ENCODE results near the gene PIGK. TPM values are rescaled to one million over a fixed set of nuclear protein-coding genes. Genes with fewer than 3 reads are reported as not detected.

The PIGK gene
- total and polyA plus RNA-seq, 8 donors: 2.9 to 17.8 (median 9.1) TPM

DNA sequence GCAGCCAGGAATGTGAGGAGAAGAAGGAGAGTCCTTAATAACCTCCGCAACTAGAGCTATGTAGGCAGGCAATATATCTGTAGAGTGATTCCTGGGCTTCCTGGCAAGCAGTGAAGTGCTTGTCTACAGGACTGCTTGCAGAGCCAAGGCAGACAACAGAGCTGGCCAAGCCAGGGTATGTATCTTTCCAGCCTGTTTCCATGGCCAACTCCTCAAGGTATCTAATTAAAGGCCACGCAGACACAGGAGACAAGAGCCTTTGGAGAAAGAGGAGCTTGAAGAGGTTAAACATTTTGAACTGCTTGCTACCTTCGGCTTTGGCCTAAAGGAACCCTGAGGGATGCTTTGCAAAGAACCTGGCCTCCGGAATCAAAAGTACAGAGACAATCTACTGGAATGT lies 137.4 kb downstream of the PIGK start:
- DNase-seq (no peak), FAIRE-seq (no peak), ATAC-seq (no peak)
- intact Hi-C loops (cut with DNase I): no loop called here
- Histone ChIP-seq H3K4me3 (no peak overlapping the region), H3K9me3 (no peaks in the 10 kb centered on the region), H3K27ac (no peak overlapping the region), H3K27me3 (no peaks in the 10 kb centered on the region), H3K36me3 (no peaks in the 10 kb centered on the region), H3K4me1 (no peaks in the 10 kb centered on the region)
- WGBS, 2 donors: 70 to 77% methylated on average over 4 of the region's 4 CpGs
- TF ChIP-seq, protein P1, sequence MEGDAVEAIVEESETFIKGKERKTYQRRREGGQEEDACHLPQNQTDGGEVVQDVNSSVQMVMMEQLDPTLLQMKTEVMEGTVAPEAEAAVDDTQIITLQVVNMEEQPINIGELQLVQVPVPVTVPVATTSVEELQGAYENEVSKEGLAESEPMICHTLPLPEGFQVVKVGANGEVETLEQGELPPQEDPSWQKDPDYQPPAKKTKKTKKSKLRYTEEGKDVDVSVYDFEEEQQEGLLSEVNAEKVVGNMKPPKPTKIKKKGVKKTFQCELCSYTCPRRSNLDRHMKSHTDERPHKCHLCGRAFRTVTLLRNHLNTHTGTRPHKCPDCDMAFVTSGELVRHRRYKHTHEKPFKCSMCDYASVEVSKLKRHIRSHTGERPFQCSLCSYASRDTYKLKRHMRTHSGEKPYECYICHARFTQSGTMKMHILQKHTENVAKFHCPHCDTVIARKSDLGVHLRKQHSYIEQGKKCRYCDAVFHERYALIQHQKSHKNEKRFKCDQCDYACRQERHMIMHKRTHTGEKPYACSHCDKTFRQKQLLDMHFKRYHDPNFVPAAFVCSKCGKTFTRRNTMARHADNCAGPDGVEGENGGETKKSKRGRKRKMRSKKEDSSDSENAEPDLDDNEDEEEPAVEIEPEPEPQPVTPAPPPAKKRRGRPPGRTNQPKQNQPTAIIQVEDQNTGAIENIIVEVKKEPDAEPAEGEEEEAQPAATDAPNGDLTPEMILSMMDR (IDR thresholded peaks at IDR 0.05): no peak

DNA sequence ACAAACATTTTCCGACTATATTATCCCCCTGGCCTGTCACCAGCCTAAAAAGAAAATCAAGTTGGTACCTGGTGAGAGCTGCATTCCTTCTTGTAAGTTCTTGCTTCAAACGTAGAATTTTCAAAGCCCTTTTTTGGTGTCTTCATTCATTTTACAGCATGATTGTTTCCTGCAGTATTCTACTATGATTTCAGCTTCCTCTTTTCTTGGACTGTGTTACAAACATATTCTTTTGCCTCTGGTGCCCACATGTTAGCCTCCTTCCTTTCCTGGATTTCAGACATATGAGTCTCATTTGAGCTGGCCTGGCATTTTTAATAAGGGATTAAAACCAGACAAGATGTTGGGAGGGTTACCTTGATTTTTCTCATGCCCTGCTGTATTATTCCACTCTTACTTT lies 142.5 kb downstream of the PIGK start:
- Histone ChIP-seq H3K4me1 (no peaks in the 10 kb centered on the region), H3K27ac (no peak overlapping the region), H3K36me3 (no peaks in the 10 kb centered on the region), H3K27me3 (no peaks in the 10 kb centered on the region), H3K4me3 (no peak overlapping the region), H3K9me3 (no peaks in the 10 kb centered on the region)
- FAIRE-seq (no peak), DNase-seq (no peak), ATAC-seq (no peak)
- TF ChIP-seq, protein P1 (IDR thresholded peaks at IDR 0.05): no peak
- intact Hi-C loops (cut with DNase I): no loop called here
- WGBS, 2 donors: 65 to 69% methylated on average over 2 of the region's 2 CpGs

DNA sequence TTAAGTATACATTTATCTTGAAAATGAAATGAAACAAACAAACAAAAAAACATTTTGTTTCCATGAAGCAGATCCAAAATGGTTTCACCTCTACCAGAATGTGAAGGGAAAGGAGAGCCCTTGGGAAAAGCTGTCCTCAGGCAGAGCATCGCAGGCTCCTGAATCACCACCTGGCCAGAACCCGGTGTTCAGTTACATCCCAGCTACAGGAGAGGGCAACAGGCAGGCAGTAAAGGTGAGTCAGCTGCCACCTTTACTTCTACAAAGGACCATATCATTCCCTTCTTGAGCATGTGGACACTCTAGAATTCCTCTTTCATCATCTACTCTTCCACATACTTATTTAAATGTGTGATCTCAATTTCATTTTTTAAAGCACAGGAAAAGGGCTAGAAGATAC lies 151.2 kb downstream of the PIGK start:
- Histone ChIP-seq H3K36me3 (no peaks in the 10 kb centered on the region), H3K4me3 (no peak overlapping the region), H3K4me1 (no peaks in the 10 kb centered on the region), H3K27me3 (no peaks in the 10 kb centered on the region), H3K9me3 (no peaks in the 10 kb centered on the region), H3K27ac (no peak overlapping the region)
- TF ChIP-seq, protein P1 (IDR thresholded peaks at IDR 0.05): no peak
- peak in 2 of 4 donors; percentile 36 to 58 for ATAC-seq
- 79 to 92% methylated on average over 2 of the region's 2 CpGs for WGBS, 2 donors
- DNase-seq: no peak
- FAIRE-seq: no peak
- intact Hi-C loops (cut with DNase I): no loop called here

DNA sequence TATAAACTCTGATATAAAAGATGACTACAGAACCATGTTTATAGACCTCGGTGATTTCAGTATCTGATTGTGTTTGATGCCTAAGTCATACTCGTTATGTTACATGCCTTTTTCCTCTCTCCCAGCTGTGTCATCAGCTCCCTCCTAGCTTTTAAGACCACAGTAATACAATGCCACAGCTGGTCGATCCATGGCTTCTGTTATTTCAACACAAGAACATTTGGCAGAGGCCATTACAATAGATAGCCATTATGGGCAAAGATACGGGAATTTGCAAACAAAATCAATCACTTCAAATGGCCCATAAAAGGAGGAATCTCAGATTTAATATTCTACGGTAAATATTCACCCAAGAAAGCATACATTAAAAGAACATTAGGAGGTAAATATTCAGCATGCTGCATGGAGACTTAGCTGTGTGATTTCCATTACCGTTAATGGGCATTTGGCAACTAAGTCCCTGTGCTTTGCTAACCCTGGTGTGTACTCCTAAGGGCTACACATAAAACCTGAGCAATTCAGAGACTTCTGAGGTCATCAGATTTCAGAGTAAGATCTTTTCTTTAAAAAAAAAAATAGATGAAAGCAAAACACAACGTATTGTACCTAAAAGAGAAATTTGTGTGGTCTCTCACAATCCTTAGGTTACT lies 153.4 kb downstream of the PIGK start:
- TF ChIP-seq, protein P1 (IDR thresholded peaks at IDR 0.05): no peak
- no peaks in the 10 kb centered on the region for H3K36me3 ChIP-seq
- peak in 2 of 4 donors; percentile 46 to 67 for ATAC-seq

DNA sequence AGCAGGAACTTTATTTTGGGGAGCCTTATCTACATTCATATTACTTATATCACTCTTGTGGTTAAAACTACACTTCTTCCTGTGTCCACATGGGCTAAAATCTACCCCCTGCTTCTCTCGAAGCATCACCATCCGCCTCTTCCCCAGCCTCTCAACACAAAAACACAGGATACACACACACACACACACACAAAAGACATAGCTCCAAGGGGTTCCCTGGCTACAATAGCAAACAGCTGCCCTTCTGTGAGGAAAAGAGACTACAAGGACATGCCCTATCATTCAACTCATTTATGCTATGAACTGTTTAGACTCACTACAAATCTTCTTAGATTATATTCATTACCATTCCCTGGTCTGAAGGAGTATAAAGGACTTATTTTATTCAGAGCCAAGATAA lies 155.0 kb downstream of the PIGK start:
- intact Hi-C loops (cut with DNase I): no loop called here
- Histone ChIP-seq H3K36me3 (no peaks in the 10 kb centered on the region), H3K9me3 (no peaks in the 10 kb centered on the region), H3K4me3 (no peak overlapping the region), H3K27ac (no peak overlapping the region), H3K27me3 (no peaks in the 10 kb centered on the region), H3K4me1 (no peaks in the 10 kb centered on the region)
- TF ChIP-seq, protein P1 (IDR thresholded peaks at IDR 0.05): no peak
- WGBS, 2 donors: 62 to 90% methylated on average over 2 of the region's 2 CpGs
- FAIRE-seq (no peak), ATAC-seq (no peak), DNase-seq (no peak)

More for the DNA sequence above, 153.4 kb downstream of the PIGK start:
- FAIRE-seq (no peak), DNase-seq (no peak)
- no peak overlapping the region for H3K4me3 ChIP-seq
- H3K27ac ChIP-seq: no peak overlapping the region
- no peaks in the 10 kb centered on the region for H3K4me1 ChIP-seq
- H3K9me3 ChIP-seq: no peaks in the 10 kb centered on the region
- no peaks in the 10 kb centered on the region for H3K27me3 ChIP-seq
- 50 to 55% methylated on average over 7 of the region's 7 CpGs for WGBS, 2 donors
- intact Hi-C loops (cut with DNase I): no loop called here

Data from pancreas (tissue), 10 donors.